Choroid plexus epithelial cell (primary cell): Measurements from ENCODE around the gene HSD17B12.
A peak's percentile ranks its signal among the peaks of the same experiment; 100 is the strongest.

ENCODE experiments used
- DNase-seq: peaks from one replicate; pipeline ENCODE4 v3.0.0-alpha.2; 2010; ENCODE audit warnings: low read depth
- H3K4me3 ChIP-seq: 2 replicates; pipeline ENCODE4 v1.5.1; 2011; ENCODE audit warnings: low read depth, mild to moderate bottlenecking, control low read depth, low read length, moderate library complexity
- TF ChIP-seq, protein P1 (sequence below): conservative IDR thresholded peaks from 2 replicates; pipeline ENCODE4 v1.5.1; 2011; ENCODE audit warnings: low read depth, mild to moderate bottlenecking, control low read depth, inconsistent platforms, low read length, moderate library complexity

Gene HSD17B12

DNA sequence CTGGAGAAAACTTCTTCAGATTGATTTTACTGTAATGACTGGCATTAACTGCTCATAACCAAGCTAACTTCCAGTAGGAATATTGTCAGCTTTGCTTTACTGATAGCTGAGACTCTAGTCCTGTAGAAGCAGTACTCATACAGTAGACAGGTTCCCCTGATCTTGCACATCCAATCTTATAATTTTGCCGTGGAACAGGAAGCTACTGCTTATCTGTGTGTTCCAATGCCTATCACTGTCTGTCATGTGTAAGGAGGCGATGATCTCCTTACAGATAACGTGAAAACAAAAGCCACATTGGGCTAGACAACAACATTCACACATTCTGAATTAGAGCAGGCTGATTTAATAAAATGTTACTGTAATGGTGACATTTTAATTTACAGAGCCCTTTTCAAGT is 13.2 kb downstream of the HSD17B12 start:
- H3K4me3 ChIP-seq, result no peak overlapping the region
- DNase-seq, result no peak
- TF ChIP-seq, protein P1, sequence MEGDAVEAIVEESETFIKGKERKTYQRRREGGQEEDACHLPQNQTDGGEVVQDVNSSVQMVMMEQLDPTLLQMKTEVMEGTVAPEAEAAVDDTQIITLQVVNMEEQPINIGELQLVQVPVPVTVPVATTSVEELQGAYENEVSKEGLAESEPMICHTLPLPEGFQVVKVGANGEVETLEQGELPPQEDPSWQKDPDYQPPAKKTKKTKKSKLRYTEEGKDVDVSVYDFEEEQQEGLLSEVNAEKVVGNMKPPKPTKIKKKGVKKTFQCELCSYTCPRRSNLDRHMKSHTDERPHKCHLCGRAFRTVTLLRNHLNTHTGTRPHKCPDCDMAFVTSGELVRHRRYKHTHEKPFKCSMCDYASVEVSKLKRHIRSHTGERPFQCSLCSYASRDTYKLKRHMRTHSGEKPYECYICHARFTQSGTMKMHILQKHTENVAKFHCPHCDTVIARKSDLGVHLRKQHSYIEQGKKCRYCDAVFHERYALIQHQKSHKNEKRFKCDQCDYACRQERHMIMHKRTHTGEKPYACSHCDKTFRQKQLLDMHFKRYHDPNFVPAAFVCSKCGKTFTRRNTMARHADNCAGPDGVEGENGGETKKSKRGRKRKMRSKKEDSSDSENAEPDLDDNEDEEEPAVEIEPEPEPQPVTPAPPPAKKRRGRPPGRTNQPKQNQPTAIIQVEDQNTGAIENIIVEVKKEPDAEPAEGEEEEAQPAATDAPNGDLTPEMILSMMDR, result no peak

DNA sequence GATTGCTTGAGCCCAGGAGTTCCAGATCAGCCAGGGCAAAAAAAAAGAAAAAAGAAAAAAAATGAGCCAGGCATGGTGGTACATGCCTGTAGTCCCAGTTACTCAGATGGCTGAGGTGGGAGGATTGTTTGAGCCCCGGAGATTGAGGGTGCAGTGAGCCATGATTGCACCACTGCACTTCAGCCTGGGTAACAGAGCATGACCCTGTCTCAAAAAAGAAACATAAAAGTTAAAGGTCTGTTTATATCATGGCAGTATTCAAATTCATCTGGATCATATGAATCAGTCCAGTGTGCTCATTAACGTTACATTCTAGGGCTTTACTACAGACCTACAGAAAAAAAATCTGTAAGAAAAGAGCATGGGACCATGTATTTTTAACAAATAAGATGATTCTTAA is 13.9 kb downstream of the HSD17B12 start:
- TF ChIP-seq, protein P1, result no peak
- DNase-seq, result no peak
- H3K4me3 ChIP-seq, result no peak overlapping the region

DNA sequence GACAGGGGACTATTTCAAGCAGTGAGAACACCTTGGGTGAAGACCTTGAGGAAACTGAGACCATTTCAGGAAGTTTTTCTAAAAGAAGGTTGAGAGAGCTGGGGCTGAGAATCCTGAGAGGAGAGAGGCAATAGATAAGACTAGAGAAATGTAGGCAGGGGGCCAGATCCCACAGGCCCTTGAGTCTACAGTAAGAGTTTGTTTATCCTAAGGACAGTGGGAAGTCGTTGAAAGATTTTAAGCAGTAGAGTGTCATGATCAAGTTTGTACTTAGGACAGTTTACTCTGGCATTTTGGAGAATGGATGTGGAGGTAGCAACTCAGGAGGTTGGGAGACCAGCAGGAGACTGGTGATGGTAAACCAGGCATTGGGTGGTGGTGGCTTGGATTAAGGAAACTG is 17.1 kb downstream of the HSD17B12 start:
- TF ChIP-seq, protein P1, result no peak
- no peak overlapping the region for H3K4me3 ChIP-seq
- peak; percentile 70 for DNase-seq

DNA sequence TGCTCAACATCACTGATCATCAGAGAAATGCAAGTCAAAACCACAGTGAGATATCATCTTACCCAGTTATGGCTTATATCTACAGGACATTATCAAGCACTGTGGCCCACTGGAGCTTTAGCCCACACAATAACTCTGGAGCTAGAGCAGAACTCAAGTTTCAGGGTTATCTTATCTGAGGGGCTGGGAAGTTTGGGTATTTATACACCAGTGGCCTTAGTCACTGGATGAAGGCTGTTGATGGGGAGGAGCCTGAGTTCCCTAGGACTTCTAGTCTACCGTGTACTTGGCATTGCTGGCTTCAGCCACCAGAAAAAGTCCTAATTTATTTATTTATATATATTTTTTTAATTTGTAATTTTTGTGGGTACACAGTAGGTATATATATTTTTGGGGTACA is 19.3 kb downstream of the HSD17B12 start:
- DNase-seq, result no peak
- TF ChIP-seq, protein P1, result no peak
- no peak overlapping the region for H3K4me3 ChIP-seq

DNA sequence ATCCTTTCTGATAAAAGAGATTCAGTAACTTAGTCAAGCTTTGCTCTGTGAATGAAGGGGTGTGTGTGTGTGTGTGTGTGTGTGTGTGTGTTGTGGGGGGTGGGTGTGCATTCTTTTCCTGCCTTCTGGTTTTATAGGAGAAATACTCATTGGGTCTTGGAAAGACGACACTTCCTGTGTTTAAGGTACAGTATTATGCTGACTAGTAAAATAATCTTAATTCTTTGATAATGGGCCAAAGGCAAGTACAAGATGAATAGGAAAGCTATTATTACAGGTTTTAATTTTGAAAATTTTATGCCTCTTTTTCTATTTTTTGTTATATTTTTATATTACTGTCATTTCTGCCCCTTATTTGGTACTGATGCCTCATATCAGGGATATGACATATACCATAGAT is 26.1 kb downstream of the HSD17B12 start:
- no peak overlapping the region for H3K4me3 ChIP-seq
- TF ChIP-seq, protein P1, result no peak
- DNase-seq, result no peak

DNA sequence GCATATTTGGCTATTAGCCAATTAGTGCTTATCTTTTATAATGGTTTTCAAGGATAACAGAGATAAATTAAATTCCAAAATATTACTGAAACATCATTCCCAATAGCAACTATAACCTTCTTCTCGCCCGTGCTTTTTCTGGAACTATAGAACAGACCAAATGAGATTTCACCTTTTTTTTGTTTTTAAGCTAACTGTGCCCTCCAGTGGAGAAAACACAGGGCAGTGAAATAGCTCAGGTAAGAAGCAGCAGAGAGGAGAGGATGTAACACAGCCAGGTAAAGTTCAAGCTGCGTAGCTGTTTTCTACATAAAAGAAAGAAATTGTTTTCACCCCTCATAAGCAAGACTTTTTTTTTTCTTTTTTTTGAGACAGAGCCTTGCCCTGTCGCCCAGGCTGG is 28.2 kb downstream of the HSD17B12 start:
- no peak for DNase-seq
- no peak overlapping the region for H3K4me3 ChIP-seq
- TF ChIP-seq, protein P1, result peak; percentile 53

DNA sequence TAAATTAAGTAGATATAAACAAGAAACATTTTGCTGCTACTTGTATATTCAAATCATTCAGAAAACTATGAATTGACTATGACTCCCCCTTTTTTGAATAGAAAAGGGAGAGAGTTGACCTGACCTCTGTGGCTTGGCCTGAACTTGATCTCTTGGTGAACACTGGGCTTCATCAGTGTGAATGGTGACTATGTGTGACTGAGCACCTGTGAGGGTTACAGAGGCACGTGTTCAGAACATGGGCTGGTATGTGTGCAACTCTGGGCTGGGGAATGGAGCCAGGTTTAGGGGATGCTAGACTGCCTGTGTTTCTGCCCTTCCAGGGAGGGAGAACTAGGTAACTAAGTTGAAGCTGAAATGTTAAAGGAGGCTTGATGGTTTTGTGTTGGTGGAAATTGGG is 29.2 kb downstream of the HSD17B12 start:
- DNase-seq, result no peak

More for the DNA sequence above, 29.2 kb downstream of the HSD17B12 start:
- H3K4me3 ChIP-seq, result no peak overlapping the region
- TF ChIP-seq, protein P1, result no peak
